Body of pancreas (tissue), 4 donors: ENCODE measurements around the gene GSG1L.

ENCODE experiments used
- CTCF ChIP-seq, 7 experiments: fragments of 450-650 bp in 4 of 7; fragments of 200-600 bp in 3 of 7; sonication (generic) in 3 of 7; IDR thresholded peaks; one replicate each; pipeline ENCODE4 v1.5.1; 2016 to 2019; ENCODE audit warnings: antibody characterized with exemption in 7 of 7
- POLR2A ChIP-seq, 3 donors: fragments of 450-650 bp; IDR thresholded peaks; one replicate each; pipeline ENCODE4 v1.6.1; 2016; ENCODE audit warnings: antibody characterized with exemption in 3 of 3, mild to moderate bottlenecking in 2 of 3

DNA sequence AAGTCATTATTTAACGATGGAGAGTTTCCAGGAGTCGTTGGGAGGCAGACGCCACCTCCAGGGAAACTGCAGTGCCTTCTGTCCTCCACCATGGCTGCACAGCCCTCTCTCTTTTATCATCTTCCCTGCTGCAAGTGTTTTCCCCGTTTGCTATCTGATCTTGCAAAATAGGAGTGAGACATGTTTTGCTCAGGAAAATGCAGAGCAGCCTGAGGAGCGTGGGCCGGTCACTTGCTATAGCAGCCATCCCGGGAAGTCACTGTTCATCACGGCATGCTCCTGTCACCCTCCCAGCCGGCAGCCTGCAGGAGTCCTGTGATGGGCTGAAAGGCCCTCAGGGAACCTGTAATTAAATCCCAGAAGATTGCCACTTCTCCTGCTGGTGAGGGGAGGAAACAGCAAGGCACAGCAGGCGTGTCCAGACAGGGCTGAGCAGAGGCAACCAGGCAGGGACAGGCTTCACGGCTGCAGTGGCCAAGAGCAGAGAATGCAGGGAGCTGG is 143.1 kb downstream of the GSG1L start:
- TF ChIP-seq CTCF (IDR thresholded peaks at IDR 0.05), result no peak
- TF ChIP-seq POLR2A (IDR thresholded peaks at IDR 0.05), result no peak
